HPDE6-E6E7 (cell line): ENCODE data around the gene OSBPL1A.
A peak's percentile ranks its signal among the peaks of the same experiment; 100 is the strongest.

Source experiments
- DNase-seq: peaks from one replicate; pipeline ENCODE4 v3.0.0; 2011; ENCODE audit warnings: missing footprints; ENCODE audit errors: extremely low spot score

Gene OSBPL1A

GRCh38 chr18:24126155-24126961 is 271.3 kb downstream of the OSBPL1A start:
- DNase-seq, result no peak

GRCh38 chr18:24121625-24122024 is 276.0 kb downstream of the OSBPL1A start:
- no peak for DNase-seq

- DNase-seq, result no peak
Observed at GRCh38 chr18:24120676-24121075, 276.9 kb downstream of the OSBPL1A start.

GRCh38 chr18:24118750-24119577 is 278.7 kb downstream of the OSBPL1A start:
- peak; percentile 42 for DNase-seq

GRCh38 chr18:24115628-24116027 is 282.0 kb downstream of the OSBPL1A start:
- no peak for DNase-seq

GRCh38 chr18:24114924-24115549 is 282.6 kb downstream of the OSBPL1A start:
- DNase-seq, result no peak

- DNase-seq, result peak; percentile 60
Observed at GRCh38 chr18:24112874-24113615, 284.6 kb downstream of the OSBPL1A start.

GRCh38 chr18:24112464-24112863 is 285.2 kb downstream of the OSBPL1A start:
- DNase-seq, result no peak
